GM18870 (cell line): Measurements from ENCODE around the gene SLC7A5.
"Not testable (repeated sequence)": the region's sequence is repeated elsewhere in the genome, so short reads cannot be mapped to it uniquely, and the experiment has no call there.

ENCODE experiments used
- ATAC-seq: cut with Tn5 transposase; IDR thresholded peaks from one replicate; pipeline ENCODE4 v1.9.1; 2021; ENCODE audit warnings: moderate library complexity; ENCODE audit not compliant: unreplicated experiment

SLC7A5 gene

DNA sequence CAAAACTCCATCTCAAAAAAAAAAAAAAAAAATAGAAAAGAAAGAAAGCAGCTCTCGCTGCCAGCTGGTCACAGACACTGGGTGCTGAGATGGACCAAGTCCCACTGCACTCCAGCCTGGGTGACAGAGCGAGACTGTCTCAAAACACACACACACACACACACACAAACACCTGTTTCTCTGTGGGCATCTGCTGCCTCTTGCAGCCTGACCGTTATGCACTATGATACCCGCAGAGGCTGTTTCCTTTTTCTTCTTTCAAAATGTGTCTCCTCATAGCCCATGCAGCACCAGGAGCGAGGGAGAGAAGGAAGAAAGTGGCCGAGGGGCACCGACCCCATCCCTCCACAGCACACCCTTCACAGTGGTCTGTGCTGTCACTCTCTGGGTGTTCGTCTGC is 66.6 kb downstream of the SLC7A5 start:
- no peak for ATAC-seq

DNA sequence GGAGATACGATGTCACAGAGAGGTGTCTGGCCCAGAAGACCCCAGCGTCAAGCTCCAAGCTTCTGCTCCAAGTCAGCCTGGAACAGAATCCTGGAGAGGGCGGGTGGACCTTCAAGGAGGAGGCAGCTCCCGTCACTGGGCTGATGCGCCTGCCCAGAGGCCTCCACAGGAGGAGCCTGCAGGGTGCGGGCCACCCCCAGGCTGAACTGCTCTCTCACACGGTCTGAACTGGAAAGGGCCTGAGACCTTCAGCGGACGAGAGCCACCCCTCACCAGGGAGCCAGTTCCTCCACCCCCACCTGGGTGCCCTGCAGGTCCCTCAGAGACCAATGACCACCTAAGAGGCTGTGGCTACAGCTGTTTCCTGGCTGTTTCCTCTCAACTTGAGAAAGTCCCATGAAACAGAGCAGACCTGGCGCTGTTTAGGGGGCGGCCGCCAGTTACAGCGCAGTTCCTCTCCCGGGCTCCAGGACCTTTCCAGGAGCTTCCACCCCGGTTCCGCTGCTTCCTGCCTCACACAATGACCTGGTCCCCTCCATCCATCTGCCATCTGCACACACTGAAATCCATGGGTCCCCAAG is 67.5 kb downstream of the SLC7A5 start:
- ATAC-seq, result no peak

DNA sequence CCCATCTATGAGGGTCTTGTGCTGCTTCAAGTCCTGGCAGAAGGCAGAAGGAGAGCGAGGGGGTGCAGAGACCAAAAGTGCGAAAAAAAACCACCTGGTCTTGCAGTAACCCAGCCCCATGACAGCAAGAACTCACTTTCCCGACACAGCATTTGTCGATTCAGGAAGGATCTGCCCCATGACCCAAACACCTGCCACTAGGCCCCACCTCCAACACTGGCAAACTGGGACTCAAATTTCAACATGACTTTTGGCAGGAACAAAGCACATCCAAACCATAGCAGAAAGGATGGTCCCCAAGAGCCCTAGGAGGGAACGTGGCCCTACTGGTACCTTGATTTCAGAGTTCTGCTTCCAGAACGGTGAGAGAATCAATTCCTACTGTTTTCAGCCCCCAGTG is 68.8 kb downstream of the SLC7A5 start:
- no peak for ATAC-seq

DNA sequence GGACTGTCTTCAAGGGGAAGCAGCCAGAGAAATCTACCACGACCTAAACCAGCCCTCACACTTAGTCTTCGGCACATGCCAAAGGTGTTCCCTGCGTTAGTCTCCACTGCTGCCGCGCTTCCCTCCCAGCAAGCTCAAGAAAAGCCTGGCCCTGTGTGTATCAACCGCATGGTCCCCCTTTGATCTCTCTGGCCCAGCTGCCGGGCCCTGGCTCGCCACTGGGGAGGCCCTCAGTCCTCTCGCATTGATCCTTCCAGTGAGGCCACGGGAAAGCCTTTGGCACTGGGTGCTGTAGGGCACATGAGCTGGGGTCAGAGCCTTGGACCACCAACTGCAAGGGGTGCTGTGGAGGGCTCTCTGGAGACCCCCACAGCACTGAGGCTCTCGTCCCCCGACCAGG is 74.0 kb downstream of the SLC7A5 start:
- no peak for ATAC-seq

DNA sequence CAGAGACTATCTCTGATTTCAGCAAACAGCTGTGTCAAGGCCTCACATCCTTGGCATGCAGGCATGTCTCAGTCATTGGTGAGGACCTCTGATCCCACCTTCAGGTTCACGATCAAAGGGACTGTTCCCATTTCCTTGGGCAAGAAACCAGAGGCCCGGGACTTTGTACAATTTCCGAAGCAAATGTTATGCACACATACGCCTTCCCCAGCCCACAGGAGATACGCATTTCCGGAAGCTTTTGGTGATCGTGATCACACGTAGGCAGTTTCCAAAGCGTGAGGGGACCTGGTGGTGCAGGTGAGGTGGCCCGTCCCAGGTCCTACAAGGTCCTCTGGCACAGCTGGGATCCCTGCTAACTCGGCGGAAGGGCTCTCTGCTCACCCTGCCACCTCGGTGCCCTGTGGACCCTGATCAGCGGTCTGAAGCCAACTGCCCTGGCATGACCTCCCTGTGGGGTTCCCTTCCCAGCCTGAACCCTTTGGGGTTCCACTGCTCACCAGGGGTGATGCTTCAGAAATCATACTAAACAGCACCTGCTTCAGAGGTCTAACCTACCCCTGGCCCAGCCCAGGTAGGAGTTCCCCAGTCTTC is 74.7 kb downstream of the SLC7A5 start:
- ATAC-seq, result no peak

DNA sequence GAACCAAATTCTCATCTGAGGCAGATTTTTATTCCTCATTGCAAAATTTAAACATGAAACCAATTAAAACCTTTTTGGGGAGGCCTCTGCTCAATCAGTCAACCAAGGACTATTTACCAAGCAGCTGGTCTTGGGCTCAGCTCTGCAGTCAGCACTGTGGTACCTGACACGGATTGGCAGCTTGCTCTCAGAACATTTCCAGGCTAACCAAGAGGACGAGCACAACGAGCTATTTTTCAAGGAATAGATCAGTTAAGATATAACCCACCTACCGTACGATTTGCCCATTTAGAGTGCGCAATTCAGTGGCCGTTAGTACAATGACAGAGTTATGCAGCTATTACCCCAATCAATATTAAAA is 77.1 kb downstream of the SLC7A5 start:
- ATAC-seq, result no peak

DNA sequence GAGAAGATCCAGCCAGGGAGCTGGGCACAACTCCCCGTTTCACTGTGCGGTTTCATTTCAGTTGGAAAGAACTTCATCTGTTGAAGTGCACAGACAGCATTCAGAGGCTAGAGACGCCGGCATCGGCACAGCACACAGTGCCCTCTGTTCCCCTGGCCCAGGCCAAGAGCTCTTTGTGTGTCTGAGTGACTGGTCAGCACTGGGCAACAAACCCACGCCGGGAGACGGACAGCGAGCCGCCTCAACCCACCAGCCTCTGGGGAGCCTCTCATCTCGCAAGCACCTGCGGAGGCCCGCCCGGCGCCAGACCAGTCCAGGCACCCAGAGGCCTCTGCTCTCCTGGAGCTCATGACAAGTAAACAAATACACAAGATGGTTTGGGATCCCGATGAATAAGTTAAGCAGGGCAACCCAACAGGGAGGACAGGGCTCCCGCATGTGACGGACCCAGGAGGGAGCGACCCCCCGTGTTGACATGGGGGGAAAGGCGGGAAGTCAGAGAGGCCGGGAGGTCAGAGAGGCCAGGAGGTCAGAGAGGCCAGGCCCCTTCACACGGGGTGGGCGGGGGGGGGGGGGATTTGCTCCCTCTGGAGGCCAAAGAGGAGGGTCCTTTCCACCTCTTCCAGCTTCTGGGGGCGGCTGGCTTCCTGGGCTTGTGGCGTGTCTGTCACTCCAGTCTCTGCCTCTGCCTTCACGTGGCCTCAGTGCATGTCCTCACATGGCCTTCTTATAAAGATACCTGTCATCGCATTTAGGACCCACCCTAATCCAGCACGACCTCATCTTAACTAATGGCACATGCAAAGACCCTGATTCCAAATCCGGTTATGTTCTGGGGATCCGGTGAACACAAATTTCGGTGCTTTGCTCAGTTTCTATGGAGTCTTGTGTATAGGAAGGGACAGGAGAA is 77.8 kb downstream of the SLC7A5 start:
- no peak for ATAC-seq

DNA sequence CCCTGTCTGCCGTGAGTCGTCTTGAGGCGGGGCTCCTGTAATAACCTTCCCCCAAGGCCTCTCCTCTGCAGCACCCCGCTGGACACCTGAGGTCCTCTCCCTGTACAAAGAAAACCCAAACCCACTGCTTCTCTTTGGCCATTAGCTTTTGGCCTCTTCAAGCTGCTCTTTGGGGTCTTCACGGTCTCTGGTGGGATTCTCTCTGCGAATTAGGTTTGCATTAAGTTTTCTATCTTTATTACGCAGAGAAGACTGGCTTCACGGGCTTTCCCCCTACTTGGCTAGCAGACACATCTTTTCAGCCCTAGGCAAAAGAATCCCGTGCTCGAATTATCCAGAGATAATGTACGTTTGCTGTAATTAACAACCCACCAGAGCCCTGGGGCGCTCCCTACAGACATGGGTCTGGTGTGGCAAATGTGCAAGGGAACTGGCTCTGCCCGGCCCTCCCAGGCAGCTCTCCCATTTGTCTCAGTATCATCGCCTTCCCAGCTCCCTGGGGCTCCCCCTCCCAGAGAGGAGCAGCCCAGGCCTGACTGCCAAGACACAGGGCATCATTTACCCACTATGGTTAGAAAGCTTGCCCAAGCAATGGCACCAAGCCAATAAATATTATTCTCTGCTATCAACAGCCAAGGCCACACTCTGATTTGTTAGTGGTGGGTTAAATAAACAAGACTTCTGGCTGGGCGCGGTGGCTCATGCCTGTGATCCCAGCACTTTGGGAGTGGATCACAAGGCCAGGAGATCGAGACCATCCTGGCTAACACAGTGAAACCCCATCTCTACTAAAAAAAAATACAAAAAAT is 78.8 kb downstream of the SLC7A5 start:
- ATAC-seq, result no peak

DNA sequence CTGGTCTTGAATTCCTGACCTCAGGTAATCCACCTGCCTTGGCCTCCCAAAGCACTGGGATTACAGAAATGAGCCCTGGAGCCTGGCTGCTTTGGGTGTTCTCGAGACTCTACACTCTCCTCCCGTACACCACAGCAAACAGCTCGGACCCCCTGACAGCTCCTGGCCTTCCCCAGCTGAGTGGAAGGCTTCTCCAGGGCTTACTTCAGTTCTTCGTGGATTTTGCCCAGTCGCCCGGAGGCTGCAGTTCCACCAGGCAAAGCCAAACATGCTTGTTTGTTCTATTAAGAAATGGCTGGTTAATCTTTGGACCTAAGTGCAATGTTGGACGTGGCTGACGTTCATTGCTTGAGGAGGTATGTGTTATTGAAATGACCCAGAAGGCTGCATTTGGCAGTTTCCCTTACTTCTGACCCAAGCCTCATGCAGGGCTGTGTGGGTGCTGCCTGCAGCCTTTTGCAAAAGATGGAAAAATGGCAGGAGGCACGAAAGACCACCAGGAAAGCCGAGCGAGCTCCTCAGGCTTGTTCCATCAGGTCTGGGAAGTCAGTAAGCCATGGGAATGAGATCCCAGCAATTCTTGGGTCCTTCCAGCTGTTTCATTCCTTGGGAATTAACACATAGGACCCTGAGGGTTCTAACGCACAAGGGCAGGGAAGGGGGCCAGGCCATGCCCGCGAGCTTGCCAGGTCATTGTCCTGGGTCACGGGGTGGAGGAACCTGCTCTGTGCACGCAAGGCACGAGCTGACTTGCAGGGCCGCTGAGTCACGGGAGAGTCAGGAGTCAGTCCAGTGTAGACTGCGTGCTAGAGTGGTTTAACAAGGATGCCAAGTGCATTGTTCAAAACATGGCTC is 79.6 kb downstream of the SLC7A5 start:
- ATAC-seq, result no peak

DNA sequence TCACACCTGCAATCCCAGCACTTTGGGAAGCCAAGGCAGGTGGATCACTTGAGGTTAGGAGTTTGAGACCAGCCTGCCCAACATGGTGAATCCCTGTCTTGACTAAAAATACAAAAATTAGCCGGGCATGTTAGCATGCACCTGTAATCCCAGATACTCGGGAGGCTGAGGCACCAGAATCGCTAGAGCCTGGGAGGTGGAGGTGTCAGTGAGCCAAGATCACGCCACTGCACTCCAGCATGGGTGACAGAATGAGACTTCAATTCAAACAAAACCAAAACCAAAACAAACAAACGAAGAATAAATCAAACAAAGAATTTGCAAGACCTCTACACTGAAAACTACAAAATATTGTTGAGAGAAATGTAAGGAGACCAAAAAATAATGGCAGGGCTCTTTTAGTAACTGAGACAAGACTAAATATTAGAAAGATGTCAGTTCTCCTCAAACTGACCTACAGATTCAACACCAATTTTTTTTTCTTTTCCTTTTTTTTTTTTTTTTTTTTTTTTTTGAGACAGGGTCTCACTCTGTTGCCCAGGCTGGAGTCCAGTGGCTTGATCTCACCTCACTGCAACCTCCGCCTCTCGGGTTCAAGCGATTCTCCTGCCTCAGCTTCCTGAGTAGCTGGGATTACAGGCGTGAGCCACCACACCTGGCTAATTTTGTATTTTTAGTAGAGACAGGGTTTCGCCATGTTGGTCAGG is 80.4 kb downstream of the SLC7A5 start:
- not testable (repeated sequence) for ATAC-seq

DNA sequence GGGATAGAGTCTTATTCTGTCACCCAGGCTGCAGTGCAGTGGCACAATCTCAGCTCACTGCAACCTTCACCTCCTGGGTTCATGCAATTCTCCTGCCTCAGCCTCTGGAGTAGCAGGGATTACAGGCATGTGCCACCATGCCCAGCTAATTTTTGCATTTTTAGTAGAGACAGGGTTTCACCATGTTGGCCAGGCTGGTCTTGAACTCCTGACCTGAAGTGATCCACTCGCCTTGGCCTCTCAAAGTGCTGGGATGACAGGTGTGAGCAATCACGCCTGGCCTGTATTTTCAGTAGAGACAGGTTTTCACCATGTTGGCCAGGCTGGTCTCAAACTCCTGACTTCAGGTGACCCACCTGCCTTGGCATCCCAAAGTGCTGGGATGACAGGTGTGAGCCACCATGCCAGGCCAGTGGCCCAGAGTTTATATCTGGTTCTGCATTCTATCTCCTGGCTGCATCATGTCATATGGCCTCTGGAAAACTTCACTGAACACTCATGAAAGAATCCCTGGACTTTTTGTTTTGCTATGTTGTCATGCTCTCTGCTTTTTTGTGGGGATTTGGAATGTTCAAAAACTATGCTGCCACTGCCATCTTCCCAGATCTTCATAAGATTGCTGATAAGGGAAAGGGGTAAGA is 81.7 kb downstream of the SLC7A5 start:
- ATAC-seq, result not testable (repeated sequence)

DNA sequence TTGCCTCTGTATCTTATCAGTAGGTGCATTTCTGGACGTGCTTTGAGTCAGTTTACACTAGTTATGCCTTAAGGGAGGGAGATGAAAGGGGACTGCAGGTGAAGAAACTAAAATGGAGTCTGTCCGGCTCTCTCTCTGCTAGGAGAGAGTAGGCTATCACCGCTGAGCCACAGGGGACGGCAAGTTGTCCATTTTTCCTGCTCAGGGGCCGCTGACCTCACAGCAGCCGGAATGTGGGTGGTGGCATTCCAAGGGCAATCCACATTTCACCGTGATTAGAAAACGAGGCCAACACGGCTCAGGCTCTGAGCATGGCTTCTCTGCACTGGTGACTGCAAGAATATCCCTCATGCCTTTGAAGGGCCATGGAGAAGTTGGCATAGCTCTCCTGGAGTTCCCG is 84.5 kb downstream of the SLC7A5 start:
- ATAC-seq, result no peak

DNA sequence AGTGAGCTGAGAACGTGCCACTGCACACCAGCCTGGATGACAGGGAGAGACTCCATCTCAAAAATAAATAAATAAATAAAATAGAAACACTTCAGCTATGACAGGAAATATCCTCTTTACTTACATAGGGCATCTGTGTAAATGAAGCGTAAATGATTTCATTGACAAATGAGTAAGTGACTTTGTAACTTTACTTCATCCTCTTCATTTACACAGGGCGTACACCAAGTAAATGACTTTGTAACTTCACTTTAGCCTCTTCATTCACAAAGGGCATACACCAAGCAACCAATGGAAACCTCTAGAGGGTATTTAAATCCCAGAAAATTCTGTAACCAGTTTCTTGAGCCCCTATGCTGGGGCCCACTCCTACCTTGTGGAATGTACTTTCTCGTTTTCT is 87.3 kb downstream of the SLC7A5 start:
- ATAC-seq, result no peak

DNA sequence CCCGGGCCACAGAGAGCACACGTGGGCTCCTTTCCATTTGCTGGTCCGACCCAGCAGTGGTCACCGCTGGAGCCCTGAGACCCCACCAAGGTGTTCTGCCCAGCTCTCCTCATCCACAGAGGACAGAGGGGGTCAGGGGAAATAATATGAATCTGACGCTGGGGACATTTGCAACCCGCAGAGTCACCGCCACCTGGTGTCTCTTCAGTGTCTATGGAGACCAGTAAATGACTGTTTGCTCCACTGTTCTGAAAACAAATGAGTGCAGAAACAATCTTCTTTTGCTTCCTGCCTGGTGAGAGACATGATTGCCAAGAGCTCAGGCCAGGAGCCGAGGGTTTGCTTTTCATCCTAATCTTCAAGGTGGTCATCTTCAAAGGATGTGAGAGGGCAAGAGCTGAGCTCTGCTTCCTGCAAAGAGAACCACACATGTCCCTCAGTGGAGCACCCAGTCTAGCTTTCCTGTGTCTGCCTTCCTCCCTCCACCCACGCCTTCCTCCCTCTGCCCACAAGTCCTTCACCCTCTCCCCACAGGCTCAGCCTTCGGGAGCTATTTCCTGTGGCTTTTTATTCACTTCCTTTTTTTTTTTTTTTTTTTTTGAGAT is 88.8 kb downstream of the SLC7A5 start:
- no peak for ATAC-seq
